HG02610 (cell line): ENCODE results near the gene PRM2.
"Not testable (repeated sequence)": the region's sequence is repeated elsewhere in the genome, so short reads cannot be mapped to it uniquely, and the experiment has no call there.

Experiments
- ATAC-seq: cut with Tn5 transposase; IDR thresholded peaks from one replicate; pipeline ENCODE4 v1.9.1; 2021; ENCODE audit warnings: mild to moderate bottlenecking, moderate library complexity; ENCODE audit not compliant: unreplicated experiment

PRM2 gene

DNA sequence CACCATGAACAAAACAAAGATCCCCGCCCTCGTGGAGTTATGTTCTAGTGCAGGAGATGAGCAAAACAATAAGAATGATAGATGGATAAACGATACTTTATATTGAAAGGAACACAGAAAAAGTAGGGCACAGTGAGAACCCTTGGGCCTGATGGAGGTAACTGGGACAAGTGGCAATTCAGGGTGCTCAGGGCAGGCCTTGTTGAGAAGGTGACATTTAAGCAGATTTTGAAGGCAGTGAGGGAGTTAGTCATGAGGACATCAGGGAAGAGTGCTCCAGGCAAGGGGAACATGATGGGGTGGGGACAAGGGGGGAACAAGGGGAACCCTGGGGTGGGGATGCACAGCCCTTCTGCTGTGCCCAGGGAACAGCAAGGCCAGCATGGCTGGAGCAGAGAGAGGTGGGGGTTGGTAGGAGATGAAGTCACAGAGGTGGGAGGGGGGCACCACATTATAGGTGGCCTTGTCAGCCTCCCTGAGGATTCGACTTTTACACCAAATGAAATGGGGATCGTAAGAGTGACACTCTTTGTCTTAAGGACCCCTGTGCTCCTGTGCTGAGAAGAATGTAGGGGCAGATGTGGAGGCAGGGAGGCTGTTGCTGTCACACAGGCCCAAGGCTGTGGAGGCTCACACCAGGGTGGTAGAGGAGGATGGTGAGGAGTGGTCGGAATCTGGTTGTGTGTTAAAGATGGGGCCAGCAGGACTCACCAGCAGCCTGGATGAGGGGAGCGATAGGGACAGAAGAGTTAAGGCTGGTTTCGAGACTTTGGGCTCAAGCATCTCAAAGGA lies 14.0 kb upstream of the PRM2 start:
- no peak for ATAC-seq

DNA sequence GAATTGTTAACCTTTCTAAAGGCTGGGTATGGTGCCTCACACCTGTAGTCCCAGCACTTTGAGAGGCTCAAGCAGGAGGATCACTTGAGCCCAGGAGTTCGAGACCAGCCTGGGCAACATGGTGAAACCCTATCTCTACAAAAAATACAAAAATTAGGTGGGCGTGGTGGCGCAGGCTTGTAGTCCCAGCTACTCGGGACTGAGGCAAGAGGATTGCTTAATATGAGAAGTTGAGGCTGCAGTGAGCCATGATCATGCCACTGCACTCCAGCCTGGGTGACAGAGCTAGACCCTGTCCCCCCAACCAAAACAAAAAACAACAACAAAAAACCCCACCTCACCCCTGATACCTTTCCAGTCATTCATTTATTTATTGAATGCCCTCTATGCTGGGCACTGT lies 13.4 kb upstream of the PRM2 start:
- ATAC-seq = not testable (repeated sequence)

- no peak for ATAC-seq
Observed at GRCh38 chr16:11289202-11289601, 12.9 kb upstream of the PRM2 start.

GRCh38 chr16:11285842-11286241 lies 9.6 kb upstream of the PRM2 start:
- ATAC-seq = no peak

- no peak for ATAC-seq
Observed at GRCh38 chr16:11283820-11284248, 7.6 kb upstream of the PRM2 start.

GRCh38 chr16:11280616-11281522 lies 4.6 kb upstream of the PRM2 start, which contains the start of gene PRM1:
Gene PRM1 (minus strand): TSS chr16:11281330. CDS start chr16:11281238, 92 bp downstream.
- ATAC-seq = no peak

DNA sequence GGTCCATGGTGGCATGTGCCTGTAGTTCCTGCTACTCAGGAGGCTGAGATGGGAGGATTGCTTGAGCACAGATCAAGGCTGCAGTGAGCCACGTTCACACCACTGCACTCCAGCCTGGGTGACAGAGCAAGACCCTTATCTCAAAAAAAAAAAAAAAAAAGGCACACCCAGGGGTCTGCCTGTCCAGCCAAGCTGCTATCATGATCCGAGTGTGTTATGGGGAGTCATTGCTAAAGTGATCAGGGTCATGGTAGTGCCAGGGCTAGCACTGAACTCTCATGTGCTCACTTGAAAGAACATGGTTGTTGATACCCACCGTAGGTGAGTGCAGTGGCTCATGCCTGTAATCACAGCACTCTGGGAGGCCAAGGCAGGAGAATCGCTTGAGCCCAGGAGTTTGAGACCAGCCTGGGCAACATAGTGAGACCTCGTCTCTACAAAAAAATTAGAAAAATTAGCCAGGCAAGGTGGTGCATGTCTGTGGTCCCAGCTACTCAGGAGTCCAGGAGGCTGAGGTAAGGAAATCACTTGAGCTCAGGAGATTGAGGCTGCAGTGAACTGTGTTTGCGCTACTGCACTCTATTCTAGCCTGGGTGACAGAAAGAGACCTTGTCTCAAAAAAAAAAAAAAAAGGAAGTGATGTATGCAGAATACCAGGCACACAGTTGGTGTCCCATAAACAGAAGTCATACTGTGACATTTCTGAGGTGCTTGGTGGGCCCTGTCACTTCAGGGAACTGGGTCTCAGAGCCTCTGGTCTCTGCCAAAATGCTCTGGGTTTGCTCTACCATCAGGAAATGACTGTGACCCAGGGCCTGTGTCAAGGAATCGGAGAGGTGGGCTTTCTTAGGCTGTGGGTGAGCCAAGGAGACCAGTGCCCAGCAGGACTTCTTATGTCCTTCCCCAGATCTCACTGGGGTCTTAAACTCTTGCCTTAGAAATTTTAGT lies 2.7 kb upstream of the PRM2 start:
- ATAC-seq = no peak

GRCh38 chr16:11277607-11278337 lies 1.5 kb upstream of the PRM2 start:
- ATAC-seq = no peak

DNA sequence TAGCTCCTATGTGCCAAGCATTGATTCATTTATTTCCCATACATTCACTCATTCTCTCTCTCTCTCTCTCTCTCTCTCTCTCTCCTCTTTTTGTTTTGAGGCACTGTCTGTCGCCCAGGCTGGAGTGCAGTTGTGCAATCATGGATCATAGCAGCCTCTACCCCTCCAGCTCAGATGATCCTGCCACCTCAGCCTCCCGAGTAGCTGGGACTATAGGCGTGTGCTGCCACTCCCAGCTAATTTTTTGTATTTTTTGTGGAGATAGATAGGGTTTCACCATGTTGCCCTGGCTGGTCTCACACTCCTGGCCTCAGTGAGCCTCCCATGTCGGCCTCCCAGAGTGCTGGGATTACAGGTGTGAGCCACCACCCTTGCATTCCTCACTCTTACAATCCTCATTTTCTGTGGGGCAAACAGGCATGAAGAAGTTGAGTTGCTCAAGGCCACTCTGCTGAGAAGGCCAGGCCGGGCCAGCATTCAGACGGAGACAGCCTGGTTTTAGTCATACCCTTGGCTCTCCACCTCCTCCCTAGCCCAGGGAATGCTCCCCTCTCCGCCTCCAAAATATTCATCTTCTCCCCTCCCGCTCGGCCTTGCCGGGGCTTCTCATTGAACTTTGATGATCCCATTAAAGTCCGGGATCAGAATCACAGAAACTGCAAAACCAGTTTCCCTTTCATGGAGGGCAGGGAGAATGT lies 765 bp upstream of the PRM2 start:
- ATAC-seq = no peak

DNA sequence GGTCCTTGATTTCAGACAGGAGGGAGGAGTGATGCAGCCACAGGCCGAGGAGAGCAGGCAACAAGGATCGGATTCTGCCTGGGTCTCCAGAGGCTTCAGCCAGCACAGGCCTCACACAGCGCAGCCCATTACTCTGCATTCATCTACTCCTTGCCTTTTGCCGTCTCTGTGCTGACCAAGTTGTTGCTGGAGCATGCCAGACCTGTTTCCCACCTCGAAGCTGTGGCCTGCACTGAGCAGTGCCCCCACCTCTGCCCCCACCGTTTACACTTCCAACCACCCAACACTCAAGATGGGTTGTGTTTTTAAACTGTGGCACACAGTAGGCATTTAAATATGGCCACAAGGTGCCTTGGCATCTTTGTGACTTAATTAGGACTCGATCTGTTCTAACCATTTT lies 1.3 kb downstream of the PRM2 start:
- no peak for ATAC-seq

DNA sequence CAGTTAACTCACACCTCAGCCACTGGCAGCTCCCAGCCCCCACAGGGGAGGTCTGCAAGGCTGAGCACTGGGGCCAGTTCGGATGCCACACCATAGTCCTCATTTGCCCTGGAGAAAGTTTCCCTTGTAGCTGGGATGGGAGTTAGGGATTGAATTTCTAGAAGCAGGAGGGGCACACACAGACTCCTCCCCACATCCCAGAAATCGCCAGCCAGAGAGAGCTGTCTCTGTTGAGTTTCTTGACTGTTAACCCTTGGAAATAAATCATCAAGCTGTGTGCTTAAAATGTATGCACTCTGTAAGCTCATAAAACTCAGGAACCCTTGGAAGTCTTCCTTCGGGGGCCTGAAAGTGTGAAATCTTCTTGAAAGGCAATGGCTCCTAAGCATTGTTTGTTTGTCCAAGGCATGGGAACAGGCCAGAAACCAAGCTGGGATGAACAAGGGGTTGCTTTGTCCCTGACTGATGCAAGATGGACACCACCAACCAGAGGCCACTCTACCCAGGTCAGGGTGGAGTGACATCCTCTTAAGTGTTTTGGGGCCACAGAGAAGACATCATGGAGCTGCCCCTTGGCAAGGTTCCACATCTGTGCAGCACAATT lies 2.5 kb downstream of the PRM2 start:
- no peak for ATAC-seq

DNA sequence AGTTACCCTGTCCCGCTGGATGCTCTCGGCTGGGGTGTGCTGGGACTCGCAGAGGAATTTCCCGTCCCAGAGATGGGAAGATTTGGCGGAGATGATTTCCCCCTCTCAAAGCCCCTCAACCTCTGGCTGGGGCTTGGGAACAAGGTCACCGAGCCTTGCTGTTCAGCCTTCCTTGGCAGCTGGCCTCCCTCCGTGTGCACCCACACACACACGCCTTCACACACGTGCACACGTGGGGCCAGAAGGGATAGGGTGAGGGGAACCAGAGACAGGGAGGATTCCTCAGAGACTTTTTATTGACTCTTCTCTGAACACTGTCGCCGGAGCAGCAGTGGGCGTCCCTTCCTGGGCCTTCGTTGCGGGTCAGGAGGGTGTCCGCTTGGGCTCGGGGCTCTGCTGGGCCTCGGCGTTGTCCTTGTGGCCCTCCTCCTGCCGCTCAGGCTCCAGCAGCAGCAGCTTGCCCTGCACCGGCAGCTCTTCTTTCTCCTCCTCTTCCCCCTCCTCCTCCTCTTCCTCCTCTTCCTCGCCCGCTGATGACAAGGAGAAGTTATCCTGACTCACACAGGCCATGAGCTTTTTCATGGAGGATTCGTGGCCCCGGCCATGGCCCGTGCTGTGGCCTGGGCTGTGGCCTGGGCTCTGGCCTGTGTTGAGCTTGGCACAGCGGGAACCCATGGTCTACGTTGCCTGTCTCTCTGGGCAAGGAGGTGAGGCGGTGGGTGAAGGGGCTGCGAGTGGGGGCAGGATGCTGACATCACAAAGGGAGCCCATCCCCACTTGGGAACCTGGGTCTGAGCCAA lies 3.2 kb downstream of the PRM2 start, which contains the start of gene PRM3:
Gene PRM3, minus strand, starts transcription at position 709 of the 800 bp plus-strand sequence. Its CDS starts 34 bp downstream, at position 675.
- ATAC-seq = no peak

DNA sequence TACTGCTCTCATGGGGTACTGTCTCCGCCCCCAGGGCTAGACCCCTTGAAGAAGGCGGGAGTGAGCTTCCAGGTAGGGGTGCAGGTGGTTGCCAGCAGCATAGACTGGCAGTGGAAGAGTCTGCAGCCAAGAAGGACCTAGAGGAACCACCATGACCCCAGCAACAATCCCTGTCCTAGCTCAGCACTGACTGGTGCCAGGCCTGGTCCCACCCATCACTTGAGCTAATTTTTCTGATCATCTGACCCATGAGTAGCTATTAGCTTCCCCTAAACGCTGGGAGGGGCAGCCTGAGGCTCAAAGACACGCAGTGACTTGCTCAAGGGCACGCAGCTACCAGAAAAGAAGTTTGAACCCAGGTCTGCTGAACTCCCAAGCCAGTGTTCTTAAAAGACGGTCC lies 3.8 kb downstream of the PRM2 start:
- no peak for ATAC-seq

GRCh38 chr16:11271610-11272009 lies 4.7 kb downstream of the PRM2 start:
- ATAC-seq = no peak

- ATAC-seq = no peak
Observed at GRCh38 chr16:11270602-11271162, 5.6 kb downstream of the PRM2 start.

DNA sequence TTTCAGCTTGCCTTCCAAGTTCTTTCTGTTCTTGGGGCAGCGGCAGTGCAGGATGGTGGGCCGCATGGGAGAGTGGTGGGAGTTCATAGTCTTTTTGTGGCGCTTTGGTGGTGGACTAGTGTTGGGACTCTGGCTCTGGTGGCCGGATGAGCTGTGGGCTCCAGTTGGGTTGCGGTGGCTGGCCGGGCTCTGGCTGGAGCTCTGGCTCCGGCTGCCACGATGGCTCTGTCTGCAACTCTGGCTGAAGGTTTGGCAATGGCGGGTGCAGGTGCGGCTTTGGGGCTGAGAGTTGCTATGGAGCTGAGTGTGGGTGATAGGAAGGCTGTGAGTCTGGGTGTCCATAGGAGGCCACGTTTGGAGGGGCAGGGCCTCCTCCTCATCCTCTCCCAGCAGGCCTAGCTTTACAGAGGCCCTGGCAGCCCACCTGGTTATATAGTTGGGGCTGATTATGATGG lies 7.3 kb downstream of the PRM2 start, which contains the start of gene TNP2:
Gene TNP2, minus strand, starts transcription at position 405 of the 455 bp plus-strand sequence. Its CDS starts 63 bp downstream, at position 342.
- ATAC-seq = no peak

DNA sequence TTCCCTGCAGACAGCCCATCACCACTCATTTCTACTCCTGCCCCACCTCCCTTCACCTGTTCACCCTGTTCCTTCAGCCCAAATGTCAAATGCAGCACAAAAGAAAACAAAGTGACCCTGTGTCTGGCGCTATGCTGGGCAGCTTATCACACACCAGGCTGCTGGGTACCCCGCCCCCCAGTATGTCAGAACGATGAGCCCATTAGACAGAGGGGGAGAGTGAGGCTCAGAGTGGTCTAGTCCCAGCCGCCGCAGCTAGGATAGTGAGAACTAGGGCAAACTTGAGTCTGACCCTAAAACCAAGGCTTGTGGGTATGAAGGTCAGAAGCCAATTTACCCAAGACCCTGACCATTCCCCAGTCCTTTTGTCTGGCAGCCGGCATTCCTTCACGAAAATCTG lies 11.2 kb downstream of the PRM2 start:
- ATAC-seq = no peak
